Chondrocyte (in vitro differentiated cells): ENCODE measurements around the gene DACT3. TPM values are rescaled to one million over a fixed set of nuclear protein-coding genes. Genes with fewer than 3 reads are reported as not detected.

ENCODE experiments used
- DNase-seq: peaks from one replicate; pipeline ENCODE4 v3.0.0; 2021; ENCODE audit warnings: mixed read lengths, low spot score
- H3K27ac Mint-ChIP-seq: one replicate; pipeline ENCODE4 v1.8.0; 2021; ENCODE audit warnings: mild to moderate bottlenecking, moderate library complexity, mixed read lengths; ENCODE audit not compliant: unreplicated experiment
- H3K27me3 Mint-ChIP-seq: 2 replicates; pipeline ENCODE4 v1.8.0; 2021; ENCODE audit warnings: low read depth, mixed read lengths
- H3K36me3 Mint-ChIP-seq: 2 replicates; pipeline ENCODE4 v1.8.0; 2021; ENCODE audit warnings: low read depth, mixed read lengths
- H3K4me1 Mint-ChIP-seq: 2 replicates; pipeline ENCODE4 v1.8.0; 2021; ENCODE audit warnings: low read depth, mild to moderate bottlenecking, mixed read lengths
- H3K4me3 Mint-ChIP-seq: one replicate; pipeline ENCODE4 v1.8.0; 2021; ENCODE audit warnings: mild to moderate bottlenecking, moderate library complexity, mixed read lengths; ENCODE audit not compliant: unreplicated experiment
- H3K9me3 Mint-ChIP-seq: 2 replicates; pipeline ENCODE4 v1.8.0; 2021; ENCODE audit warnings: low read depth, mixed read lengths
- CTCF ChIP-seq: fragments of 200-600 bp; sonication (generic); IDR thresholded peaks from 2 replicates; pipeline ENCODE4 v1.5.0; 2021; ENCODE audit warnings: antibody characterized with exemption, mild to moderate bottlenecking, moderate library complexity
- total RNA-seq: library from RNA; stranded (reverse); gene quantifications from 3 replicates; pipeline ENCODE4 v1.2.1, GENCODE V29; 2021

DACT3 gene
- total RNA-seq, 1 donor from 2014 or later = 18.5 TPM

- Mint-ChIP-seq H3K9me3 (no peaks in the 10 kb centered on the region), H3K4me3 (no peak overlapping the region), H3K27ac (no peak overlapping the region), H3K27me3 (no peaks in the 10 kb centered on the region), H3K4me1 (peaks cover 49% of the 10 kb centered on the region), H3K36me3 (no peaks in the 10 kb centered on the region)
- TF ChIP-seq CTCF = no peak
- no peak for DNase-seq
Observed at GRCh38 chr19:46620267-46620666, 40.7 kb downstream of the DACT3 start.

DNA sequence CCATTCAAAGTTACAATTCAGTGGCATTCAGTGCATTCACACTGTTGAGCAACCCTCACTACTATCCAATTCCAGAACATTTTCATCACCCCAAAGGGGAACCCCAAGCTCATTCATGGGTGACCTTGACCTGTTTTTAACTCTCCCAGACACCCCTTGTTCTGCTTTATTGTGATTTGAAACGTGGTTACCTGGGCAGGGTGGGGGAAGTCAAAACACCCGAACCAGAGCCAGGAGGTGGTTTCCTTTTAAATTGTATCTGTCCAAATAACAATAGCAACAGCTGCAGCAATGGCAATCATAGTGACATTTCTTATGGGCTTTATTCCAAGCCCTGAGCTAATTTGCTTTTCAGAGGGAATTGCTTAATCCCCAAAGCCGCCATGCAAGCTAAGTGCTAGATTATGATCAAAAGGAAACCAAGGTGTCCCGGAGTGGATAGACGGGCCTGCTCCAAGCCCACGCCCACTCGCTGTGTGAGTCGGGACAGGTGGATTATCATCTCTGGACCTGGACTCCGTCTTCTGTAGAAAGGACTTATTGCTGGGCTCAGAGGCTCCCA lies 42.2 kb downstream of the DACT3 start:
- Mint-ChIP-seq H3K27ac (no peak overlapping the region), H3K4me1 (peaks cover 43% of the 10 kb centered on the region), H3K27me3 (no peaks in the 10 kb centered on the region), H3K9me3 (no peaks in the 10 kb centered on the region), H3K36me3 (no peaks in the 10 kb centered on the region), H3K4me3 (no peak overlapping the region)
- no peak for TF ChIP-seq CTCF
- DNase-seq = no peak

DNA sequence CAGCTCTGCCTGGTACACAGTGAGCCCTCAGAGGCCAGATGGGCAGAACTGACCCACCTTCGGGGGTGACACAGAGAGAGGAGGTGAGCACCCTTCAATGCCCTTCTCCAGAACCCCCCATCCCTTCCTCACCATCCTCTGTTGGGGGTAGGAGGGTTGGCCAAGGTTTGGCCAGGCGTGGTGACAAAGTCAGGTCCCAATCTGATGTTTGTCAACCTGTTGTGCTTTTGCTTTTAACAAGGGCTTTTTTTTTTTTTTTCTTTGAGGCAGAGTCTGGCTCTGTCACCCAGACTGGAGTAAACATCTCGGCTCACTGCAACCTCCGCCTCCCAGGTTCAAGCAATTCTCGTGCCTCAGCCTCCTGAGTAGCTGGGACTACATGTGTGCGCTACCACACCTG lies 43.4 kb downstream of the DACT3 start:
- no peaks in the 10 kb centered on the region for H3K36me3 Mint-ChIP-seq
- H3K4me3 Mint-ChIP-seq = no peak overlapping the region
- peaks cover 42% of the 10 kb centered on the region for H3K4me1 Mint-ChIP-seq
- DNase-seq = no peak
- no peaks in the 10 kb centered on the region for H3K9me3 Mint-ChIP-seq
- no peak overlapping the region for H3K27ac Mint-ChIP-seq
- no peak for TF ChIP-seq CTCF
- H3K27me3 Mint-ChIP-seq = no peaks in the 10 kb centered on the region

GRCh38 chr19:46616631-46617322 lies 44.2 kb downstream of the DACT3 start:
- no peaks in the 10 kb centered on the region for H3K36me3 Mint-ChIP-seq
- TF ChIP-seq CTCF = peak; percentile 74
- H3K27ac Mint-ChIP-seq = peak overlapping the region; percentile 64
- H3K9me3 Mint-ChIP-seq = no peaks in the 10 kb centered on the region
- no peak overlapping the region for H3K4me3 Mint-ChIP-seq
- peaks cover 35% of the 10 kb centered on the region for H3K4me1 Mint-ChIP-seq
- H3K27me3 Mint-ChIP-seq = no peaks in the 10 kb centered on the region
- no peak for DNase-seq

DNA sequence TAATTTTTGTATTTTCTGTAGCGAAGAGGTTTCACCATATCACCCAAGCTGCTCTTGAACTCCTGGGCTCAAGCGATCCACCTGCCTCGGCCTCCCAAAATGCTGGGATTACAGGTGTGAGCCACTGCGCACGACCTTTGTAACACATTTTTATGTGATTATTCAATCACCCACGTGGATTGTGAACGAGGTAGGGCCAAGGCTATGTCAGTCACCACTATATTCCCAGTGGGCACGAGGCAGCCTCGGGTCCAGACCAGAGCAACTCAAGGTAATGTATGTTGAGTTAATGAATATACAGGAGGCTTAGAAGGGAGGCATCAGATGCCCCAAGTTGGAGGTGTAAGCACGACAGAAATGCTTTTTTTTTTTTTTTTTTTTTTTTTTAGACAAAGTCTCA lies 45.0 kb downstream of the DACT3 start:
- peaks cover under 1% of the 10 kb centered on the region for H3K36me3 Mint-ChIP-seq
- H3K27me3 Mint-ChIP-seq = no peaks in the 10 kb centered on the region
- H3K4me3 Mint-ChIP-seq = no peak overlapping the region
- no peak for DNase-seq
- H3K4me1 Mint-ChIP-seq = peaks cover 28% of the 10 kb centered on the region
- no peaks in the 10 kb centered on the region for H3K9me3 Mint-ChIP-seq
- no peak overlapping the region for H3K27ac Mint-ChIP-seq
- no peak for TF ChIP-seq CTCF
